Esophagus squamous epithelium (tissue), 4 donors: ENCODE data around the gene TUBG2.

Experiments used
- CTCF ChIP-seq, 6 experiments: fragments of 450-650 bp in 4 of 6; fragments of 200-600 bp in 2 of 6; sonication (generic) in 2 of 6; IDR thresholded peaks; one replicate each; pipeline ENCODE4 v1.5.1; 2016 to 2019; ENCODE audit warnings: antibody characterized with exemption in 6 of 6, mild to moderate bottlenecking in 4 of 6, moderate library complexity in 4 of 6
- POLR2A ChIP-seq, 4 donors: fragments of 450-650 bp; IDR thresholded peaks; one replicate each; pipeline ENCODE4 v1.6.1; 2017; ENCODE audit warnings: antibody characterized with exemption in 4 of 4, mild to moderate bottlenecking in 4 of 4, moderate library complexity in 3 of 4

DNA sequence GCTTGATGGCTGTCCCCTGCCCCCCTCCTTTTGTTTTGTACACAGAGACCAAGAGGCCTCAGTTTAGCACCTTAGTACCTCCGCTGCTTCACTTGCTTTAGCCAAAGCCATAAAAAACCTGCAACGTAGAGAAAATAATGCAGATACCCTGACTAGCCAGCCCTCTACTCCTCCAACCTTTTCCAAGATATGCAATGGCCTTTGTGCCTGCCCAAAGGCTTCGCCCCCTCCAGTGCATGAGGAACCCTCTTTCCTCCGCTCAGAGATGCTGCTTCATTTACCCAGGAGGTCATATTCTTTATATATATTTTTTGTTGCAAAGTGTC, 40.3 kb downstream of the TUBG2 start:
- TF ChIP-seq POLR2A (IDR thresholded peaks at IDR 0.05) (no peak), CTCF (IDR thresholded peaks at IDR 0.05) (no peak)
